Activated CD4-positive, alpha-beta T cell treated with anti-CD3 and anti-CD28 coated beads, Interleukin-2, Interleukin-6, amounts not matched to agents 100 ng/mL and 50 ng/mL, durations not matched to agents 16 hours and 8 hours (primary cell): ENCODE data around the gene PDLIM4.
A peak's percentile ranks its signal among the peaks of the same experiment; 100 is the strongest.

ENCODE experiments used
- DNase-seq: peaks from one replicate; pipeline ENCODE4 v3.0.0-alpha.2; 2020

Gene PDLIM4

GRCh38 chr5:132293066-132293991 is 35.8 kb downstream of the PDLIM4 start:
- DNase-seq: peak; percentile 78

GRCh38 chr5:132293992-132294727 is 36.7 kb downstream of the PDLIM4 start, which contains the start of gene SLC22A4:
SLC22A4 (plus strand) TSS chr5:132294394; CDS start chr5:132294617, 223 bp downstream.
- peak; percentile 86 for DNase-seq

GRCh38 chr5:132294728-132295504 is 37.4 kb downstream of the PDLIM4 start:
- peak; percentile 87 for DNase-seq

GRCh38 chr5:132295505-132296411 is 38.3 kb downstream of the PDLIM4 start:
- no peak for DNase-seq

- DNase-seq: no peak
Observed at GRCh38 chr5:132296412-132297016, 39.0 kb downstream of the PDLIM4 start.

GRCh38 chr5:132297211-132297940 is 39.9 kb downstream of the PDLIM4 start:
- no peak for DNase-seq

GRCh38 chr5:132298298-132299212 is 41.1 kb downstream of the PDLIM4 start:
- DNase-seq: no peak

GRCh38 chr5:132299917-132300316 is 42.4 kb downstream of the PDLIM4 start:
- no peak for DNase-seq

GRCh38 chr5:132300577-132301343 is 43.3 kb downstream of the PDLIM4 start:
- no peak for DNase-seq

- DNase-seq: no peak
Observed at GRCh38 chr5:132301344-132302271, 44.1 kb downstream of the PDLIM4 start.

- no peak for DNase-seq
Observed at GRCh38 chr5:132302413-132302812, 44.9 kb downstream of the PDLIM4 start.

- DNase-seq: no peak
Observed at GRCh38 chr5:132303589-132303988, 46.1 kb downstream of the PDLIM4 start.

GRCh38 chr5:132305420-132305819 is 47.9 kb downstream of the PDLIM4 start:
- DNase-seq: no peak

- DNase-seq: no peak
Observed at GRCh38 chr5:132308701-132309100, 51.2 kb downstream of the PDLIM4 start.

GRCh38 chr5:132309679-132310078 is 52.2 kb downstream of the PDLIM4 start:
- no peak for DNase-seq

- DNase-seq: no peak
Observed at GRCh38 chr5:132310141-132310834, 52.8 kb downstream of the PDLIM4 start.

GRCh38 chr5:132313366-132313765 is 55.9 kb downstream of the PDLIM4 start:
- no peak for DNase-seq
